ENCODE data around the gene DTX1.
A peak's percentile ranks its signal among the peaks of the same experiment; 100 is the strongest.

Gene DTX1

GRCh38 chr12:113056631-113057488, at the start of gene DTX1:
TSS of gene DTX1 (plus strand) at chr12:113056730. CDS start at chr12:113058193, 1,463 bp downstream.
- DNase-seq (ENCODE audit: low read depth): no peak
- no peak for TF ChIP-seq CTCF (IDR thresholded peaks at IDR 0.05; ENCODE audit: low read length, missing control alignments)
- peak within 1 kb of the TSS; percentile 42 for H3K4me3 ChIP-seq (replicated peaks; ENCODE audit: low read depth, low read length)

GRCh38 chr12:113007166-113007565, 49.4 kb upstream of the DTX1 start:
- H3K4me3 ChIP-seq (replicated peaks; ENCODE audit: low read depth, low read length): no peak overlapping the region
- peak; percentile 60 for DNase-seq (ENCODE audit: low read depth)
- no peak for TF ChIP-seq CTCF (IDR thresholded peaks at IDR 0.05; ENCODE audit: low read length, missing control alignments)

- no peak for TF ChIP-seq CTCF (IDR thresholded peaks at IDR 0.05; ENCODE audit: low read length, missing control alignments)
- no peak for DNase-seq (ENCODE audit: low read depth)
- no peak overlapping the region for H3K4me3 ChIP-seq (replicated peaks; ENCODE audit: low read depth, low read length)
Observed at GRCh38 chr12:113010701-113011100, 45.8 kb upstream of the DTX1 start.

GRCh38 chr12:113014565-113014964, 42.0 kb upstream of the DTX1 start:
- H3K4me3 ChIP-seq (replicated peaks; ENCODE audit: low read depth, low read length): no peak overlapping the region
- no peak for DNase-seq (ENCODE audit: low read depth)
- TF ChIP-seq CTCF (IDR thresholded peaks at IDR 0.05; ENCODE audit: low read length, missing control alignments): no peak

GRCh38 chr12:113016796-113017195, 39.7 kb upstream of the DTX1 start:
- no peak for TF ChIP-seq CTCF (IDR thresholded peaks at IDR 0.05; ENCODE audit: low read length, missing control alignments)
- no peak for DNase-seq (ENCODE audit: low read depth)
- no peak overlapping the region for H3K4me3 ChIP-seq (replicated peaks; ENCODE audit: low read depth, low read length)

GRCh38 chr12:113019025-113019424, 37.5 kb upstream of the DTX1 start:
- TF ChIP-seq CTCF (IDR thresholded peaks at IDR 0.05; ENCODE audit: low read length, missing control alignments): no peak

GRCh38 chr12:113021500-113021899, 35.0 kb upstream of the DTX1 start:
- DNase-seq (ENCODE audit: low read depth): no peak
- no peak overlapping the region for H3K4me3 ChIP-seq (replicated peaks; ENCODE audit: low read depth, low read length)
- TF ChIP-seq CTCF (IDR thresholded peaks at IDR 0.05; ENCODE audit: low read length, missing control alignments): no peak

More at GRCh38 chr12:113019025-113019424, 37.5 kb upstream of the DTX1 start:
- DNase-seq (ENCODE audit: low read depth): peak; percentile 40
- H3K4me3 ChIP-seq (replicated peaks; ENCODE audit: low read depth, low read length): no peak overlapping the region
